Stimulated activated CD8-positive, alpha-beta memory T cell treated with anti-CD3 and anti-CD28 coated beads, Interleukin-12 subunit alpha, Interleukin-12 subunit beta, amount 100 ng/mL, for 24 hours (primary cell): ENCODE data around the gene MTERF4.

Experiments
- DNase-seq: peaks from one replicate; pipeline ENCODE4 v3.0.0-alpha.2; 2020; ENCODE audit errors: extremely low read depth

Gene MTERF4

DNA sequence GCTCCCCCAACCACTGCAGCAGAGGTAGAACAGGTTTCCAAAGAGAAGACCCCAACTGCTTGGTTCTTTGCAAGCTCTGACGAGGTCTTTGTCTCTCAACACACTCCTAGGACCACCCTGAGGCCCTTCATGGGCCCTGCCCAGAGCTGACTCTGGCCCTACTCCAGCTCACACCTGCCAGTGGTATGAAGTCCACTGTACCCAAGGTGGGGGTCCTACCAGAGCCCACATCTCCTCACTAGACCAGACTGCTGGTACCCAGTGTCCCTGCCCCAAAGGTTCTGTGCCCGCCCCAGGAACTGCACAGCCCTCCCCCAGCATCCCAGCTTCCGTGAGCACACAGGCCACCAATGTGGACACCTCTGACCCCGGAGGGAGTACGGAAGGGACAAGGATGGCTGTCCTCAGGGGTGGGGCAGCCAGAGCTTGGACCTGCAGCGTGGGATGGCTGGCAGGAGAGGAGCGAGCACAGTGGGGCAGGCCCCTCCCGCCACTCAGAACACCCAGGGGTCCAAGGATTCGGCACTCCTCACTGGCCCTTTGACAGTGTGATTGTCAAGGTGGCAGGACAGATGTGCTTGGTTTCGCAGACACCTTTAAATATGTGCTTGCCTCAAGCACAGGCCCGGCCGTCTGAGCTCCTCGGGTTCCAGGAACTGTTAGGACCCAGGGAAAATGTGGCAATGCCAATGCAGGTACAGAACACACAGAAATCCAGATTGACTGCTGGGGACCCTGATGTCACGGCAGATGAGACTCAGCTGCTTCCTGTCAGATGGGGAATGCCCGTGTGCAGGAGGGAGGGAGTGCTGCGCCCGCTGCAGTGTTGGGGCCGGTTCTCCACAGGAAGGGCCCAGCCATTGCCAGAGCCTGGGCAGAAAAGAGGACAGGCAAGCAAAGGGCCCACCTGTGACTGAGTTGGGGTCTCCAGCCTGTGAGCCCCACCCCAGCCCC is 51.2 kb downstream of the MTERF4 start:
- DNase-seq = no peak

DNA sequence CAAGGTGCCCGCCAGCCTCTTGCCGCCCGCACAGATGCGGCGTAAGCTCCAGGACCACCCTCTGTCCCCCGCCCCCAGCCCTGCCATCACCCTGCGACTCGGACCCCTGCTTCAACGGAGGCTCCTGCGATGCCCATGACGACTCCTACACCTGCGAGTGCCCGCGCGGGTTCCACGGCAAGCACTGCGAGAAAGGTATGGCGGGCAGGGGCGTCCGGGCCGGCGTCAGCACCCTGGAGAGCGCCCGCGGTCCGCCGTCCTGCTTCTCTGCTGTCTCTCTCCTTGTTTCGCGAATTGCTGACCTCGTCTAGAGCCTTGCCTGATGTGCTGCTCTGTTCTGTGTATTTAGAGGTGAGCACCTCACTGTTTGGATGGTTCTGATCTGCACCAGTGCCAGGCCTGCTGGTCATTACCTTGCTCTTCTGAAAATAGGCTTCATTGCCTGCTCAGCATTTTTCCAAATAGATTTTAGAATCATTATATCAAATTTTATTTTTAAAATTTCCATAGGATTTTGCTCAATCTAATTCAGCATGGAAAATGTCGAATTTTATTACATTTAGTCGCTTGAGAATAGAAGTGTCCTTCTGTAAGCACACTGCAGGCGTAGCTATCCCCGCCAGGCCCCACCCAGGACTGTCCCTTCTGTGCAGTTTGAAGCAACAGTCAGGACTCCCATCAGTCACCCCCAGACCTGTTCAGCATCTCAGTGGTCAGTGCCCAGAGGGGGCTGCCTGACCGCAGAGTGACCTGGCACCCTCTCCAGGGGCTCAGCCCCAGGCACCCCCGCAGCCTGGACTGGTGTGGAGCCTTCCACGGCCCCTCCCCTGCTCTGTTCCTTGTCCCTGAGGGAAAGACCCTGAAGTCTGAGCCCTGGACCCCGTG is 52.1 kb downstream of the MTERF4 start:
- DNase-seq = no peak

DNA sequence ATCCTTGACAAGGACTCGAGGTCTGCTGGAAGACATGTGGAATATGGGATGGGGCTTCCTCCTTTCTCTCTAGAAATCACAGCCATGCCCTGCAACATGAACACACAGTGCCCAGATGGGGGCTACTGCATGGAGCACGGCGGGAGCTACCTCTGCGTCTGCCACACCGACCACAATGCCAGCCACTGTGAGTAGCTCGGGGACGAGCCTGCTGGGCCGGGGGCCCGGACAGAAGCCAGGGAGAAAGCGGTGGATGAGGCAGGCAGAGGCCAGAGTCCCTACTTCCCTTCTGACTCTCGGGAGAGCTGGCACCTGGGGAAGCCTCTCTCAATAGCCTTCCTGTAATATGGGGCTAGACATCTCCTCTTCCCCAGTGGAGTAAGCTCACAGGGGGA is 53.1 kb downstream of the MTERF4 start:
- no peak for DNase-seq

DNA sequence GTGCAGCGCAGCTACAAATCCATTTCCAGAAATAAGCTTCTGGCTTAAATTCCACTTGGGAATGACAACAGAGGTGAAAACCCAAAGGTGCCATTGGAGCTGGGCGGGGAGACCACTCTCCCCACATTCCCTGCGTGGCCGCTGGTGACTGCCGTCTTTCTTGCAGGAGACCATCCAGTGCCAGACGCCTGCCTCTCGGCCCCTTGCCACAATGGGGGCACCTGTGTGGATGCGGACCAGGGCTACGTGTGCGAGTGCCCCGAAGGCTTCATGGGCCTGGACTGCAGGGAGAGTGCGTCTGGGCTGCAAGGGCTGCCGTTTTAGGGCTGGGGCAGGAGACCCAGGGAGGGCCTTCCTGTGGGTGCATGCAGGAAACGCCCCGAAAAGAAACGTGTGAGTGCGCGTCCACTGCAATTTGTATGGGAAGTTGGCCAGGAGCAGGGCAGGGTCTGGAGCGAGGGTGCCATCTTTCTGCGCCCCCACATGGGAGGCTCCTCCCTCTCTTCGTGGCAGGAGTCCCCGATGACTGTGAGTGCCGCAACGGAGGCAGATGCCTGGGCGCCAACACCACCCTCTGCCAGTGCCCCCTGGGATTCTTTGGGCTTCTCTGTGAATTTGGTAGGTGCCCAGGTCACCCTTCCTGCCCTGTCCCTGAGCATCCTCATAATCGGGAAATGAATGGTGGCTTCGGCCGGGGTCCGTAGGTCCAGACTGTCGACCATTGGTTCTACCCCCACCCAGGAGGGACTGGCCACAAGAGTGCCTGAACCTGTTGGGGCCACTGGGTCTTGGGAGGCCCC is 53.7 kb downstream of the MTERF4 start:
- no peak for DNase-seq

DNA sequence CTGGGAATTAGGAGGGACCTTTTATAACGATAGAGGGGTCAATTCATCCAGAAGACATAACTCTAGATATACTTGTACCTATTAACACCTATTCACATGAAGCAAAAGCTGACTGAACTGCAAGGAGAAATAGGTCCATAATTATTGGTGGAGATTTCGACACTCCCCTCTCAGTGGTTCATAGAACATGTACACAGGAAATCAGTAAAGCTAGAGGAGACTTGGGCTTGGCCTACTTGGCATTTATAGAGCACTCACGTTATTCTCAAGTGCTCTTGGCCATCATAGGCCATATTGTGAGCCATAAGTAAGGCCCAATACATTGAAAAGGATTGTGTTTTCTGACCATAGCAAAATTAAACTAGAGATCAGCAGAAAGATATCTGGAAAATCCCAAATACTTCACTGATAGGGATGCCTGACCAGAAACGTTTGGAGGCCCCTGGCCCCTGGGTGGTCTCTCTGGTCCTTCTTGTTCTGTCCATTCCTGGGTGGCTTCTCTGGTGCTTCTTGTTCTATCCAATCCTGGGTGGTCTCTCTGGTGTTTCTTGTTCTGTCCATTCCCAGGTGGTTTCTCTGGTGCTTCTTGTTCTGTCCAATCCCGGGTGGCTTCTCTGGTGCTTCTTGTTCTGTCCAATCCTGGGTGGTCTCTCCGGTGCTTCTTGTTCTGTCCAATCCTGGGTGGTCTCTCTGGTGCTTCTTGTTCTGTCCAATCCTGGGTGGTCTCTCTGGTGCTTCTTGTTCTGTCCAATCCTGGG is 54.7 kb downstream of the MTERF4 start:
- DNase-seq = no peak
